ENCODE measurements around the gene SVEP1.

DNA sequence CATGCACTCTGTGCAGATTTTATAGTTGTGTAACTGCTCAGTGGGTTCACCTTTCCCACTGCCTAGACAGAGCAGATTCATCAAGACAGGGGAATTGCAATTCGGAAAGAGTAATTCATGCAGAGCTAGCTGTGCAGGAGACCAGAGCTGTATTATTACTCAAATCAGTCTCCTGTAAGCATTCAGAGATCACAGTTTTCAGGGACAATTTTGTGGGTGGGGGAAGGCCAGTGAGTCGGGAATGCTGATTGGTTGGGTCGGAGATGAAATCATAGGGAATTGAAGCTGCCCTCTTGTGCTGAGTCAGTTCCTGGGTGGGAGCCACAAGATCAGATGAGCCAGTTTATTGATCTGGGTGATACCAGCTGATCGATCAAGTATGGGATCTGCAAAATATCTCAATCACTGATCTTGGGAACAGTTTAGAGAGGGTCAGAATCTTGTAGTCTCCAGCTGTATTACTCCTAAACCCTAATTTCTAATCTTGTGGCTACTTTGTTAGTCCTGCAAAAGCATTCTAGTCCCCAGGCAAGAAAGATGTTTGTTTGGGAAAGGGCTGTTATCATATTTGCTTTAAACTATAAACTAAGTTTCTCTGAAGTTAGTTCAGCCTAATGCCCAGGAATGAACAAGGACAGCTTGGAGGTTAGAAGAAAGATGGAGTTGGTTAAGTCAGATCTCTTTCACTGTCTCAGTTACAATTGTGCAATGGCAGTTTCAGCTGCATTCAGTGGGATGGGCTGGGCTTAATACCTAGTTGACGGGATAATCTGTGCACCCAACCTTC is 12.7 kb upstream of the SVEP1 start:
- TF ChIP-seq, protein P1, sequence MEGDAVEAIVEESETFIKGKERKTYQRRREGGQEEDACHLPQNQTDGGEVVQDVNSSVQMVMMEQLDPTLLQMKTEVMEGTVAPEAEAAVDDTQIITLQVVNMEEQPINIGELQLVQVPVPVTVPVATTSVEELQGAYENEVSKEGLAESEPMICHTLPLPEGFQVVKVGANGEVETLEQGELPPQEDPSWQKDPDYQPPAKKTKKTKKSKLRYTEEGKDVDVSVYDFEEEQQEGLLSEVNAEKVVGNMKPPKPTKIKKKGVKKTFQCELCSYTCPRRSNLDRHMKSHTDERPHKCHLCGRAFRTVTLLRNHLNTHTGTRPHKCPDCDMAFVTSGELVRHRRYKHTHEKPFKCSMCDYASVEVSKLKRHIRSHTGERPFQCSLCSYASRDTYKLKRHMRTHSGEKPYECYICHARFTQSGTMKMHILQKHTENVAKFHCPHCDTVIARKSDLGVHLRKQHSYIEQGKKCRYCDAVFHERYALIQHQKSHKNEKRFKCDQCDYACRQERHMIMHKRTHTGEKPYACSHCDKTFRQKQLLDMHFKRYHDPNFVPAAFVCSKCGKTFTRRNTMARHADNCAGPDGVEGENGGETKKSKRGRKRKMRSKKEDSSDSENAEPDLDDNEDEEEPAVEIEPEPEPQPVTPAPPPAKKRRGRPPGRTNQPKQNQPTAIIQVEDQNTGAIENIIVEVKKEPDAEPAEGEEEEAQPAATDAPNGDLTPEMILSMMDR (optimal IDR thresholded peaks at IDR 0.05 in 1 of 3, IDR thresholded peaks at IDR 0.05 in 1 of 3, conservative IDR thresholded peaks at IDR 0.05 in 1 of 3; ENCODE audit: extremely low read depth in 1 of 3, insufficient read depth in 2 of 3, low read length in 3 of 3): no peak
- TF ChIP-seq EZH2 (IDR thresholded peaks at IDR 0.05; ENCODE audit: low read length): no peak

Data from keratinocyte (primary cell).